Dedifferentiated amniotic fluid mesenchymal stem cell (primary cell): ENCODE data around the gene MYO1E.
"Not testable (repeated sequence)": the region's sequence is repeated elsewhere in the genome, so short reads cannot be mapped to it uniquely, and the experiment has no call there.

ENCODE experiments used
- DNase-seq: peaks from one replicate; pipeline ENCODE4 v3.0.0-alpha.2; 2016; ENCODE audit errors: extremely low spot score

MYO1E gene

DNA sequence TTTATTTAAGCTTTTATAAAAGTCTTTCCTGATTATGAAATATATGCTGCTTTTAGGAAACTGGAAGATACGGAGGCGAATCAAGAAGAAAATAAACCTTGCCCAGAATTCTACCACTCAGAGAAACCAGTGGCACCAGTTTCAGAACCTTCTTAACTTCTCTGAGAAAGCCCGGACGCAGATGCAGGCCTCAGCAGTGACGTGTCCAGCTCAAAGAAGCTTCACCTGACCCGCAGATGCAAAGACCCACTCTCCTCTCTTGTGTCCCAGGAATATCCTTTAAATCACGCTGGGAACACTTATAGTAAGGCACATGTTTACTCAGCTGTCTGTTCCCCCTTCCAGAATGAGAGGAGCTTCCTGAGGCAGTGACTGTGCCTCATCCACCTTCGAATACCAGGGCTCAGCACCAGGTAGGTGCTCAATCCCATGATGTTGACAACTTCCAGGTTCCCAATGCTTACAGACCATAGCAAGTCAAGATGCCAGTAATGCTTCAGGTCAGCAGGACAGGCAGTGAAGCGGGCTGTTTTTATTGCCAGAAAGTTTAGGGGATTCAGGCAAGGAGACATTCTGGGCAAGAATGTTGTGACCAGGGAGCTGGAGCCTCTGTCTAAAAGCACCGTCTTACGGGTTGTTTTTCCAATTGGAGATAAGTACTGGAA, 205.9 kb downstream of the MYO1E start:
- DNase-seq, result no peak

DNA sequence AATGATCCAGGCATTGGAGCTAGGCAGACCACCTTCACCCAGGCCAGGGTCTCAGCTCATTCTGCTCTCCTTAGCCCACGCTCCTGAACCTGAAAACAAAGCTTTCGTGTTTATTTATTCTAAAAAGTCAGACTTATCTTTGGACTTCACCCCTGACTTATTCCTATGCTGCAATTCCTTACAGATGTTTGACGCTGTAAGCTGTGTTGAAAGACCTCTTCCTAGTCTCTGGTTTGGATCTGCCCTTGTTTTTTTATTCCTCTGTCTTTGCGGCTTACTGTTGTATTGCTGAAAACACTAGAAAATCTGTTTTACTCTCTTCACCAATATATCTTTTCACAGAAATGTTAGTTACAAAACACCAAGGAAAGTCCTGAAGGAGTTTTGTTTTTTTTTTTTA, 206.5 kb downstream of the MYO1E start:
- DNase-seq, result no peak

DNA sequence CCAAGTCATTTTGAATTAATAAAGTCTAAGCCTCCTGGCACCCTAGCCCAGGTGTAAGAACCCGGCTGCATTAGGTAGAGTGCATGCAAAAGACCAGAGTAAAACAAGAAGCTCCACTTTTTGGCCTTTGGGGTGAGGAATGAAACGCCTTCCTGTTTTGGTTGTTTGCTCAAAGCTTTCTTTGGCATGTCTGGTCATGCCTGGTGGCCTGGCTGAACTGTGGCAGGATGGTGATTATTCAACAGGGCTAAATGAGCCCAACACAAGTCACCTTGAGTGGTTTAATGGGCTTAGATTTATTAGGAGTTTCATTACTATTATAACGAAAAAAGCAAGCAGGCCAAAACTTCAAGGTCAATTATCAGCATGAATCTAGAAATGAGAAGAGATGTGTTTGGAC, 206.9 kb downstream of the MYO1E start:
- no peak for DNase-seq

DNA sequence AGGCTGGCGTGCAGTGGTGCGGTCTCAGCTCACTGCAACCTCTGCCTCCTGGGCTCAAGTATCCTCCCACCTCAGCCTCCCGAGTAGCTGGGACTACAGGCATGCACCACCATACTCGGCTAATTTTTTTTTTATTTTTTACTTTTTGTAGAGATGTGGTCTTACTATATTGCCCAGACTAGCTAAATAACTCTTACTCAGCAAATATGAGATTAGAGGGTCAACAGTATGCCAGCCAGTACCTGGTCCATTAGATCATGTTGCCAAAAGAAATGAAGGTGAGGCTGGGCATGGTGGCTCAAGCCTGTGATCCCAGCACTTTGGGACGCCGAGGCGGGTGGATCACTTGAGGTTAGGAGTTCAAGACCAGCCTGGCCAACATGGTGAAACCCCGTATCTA, 210.6 kb downstream of the MYO1E start:
- not testable (repeated sequence) for DNase-seq

DNA sequence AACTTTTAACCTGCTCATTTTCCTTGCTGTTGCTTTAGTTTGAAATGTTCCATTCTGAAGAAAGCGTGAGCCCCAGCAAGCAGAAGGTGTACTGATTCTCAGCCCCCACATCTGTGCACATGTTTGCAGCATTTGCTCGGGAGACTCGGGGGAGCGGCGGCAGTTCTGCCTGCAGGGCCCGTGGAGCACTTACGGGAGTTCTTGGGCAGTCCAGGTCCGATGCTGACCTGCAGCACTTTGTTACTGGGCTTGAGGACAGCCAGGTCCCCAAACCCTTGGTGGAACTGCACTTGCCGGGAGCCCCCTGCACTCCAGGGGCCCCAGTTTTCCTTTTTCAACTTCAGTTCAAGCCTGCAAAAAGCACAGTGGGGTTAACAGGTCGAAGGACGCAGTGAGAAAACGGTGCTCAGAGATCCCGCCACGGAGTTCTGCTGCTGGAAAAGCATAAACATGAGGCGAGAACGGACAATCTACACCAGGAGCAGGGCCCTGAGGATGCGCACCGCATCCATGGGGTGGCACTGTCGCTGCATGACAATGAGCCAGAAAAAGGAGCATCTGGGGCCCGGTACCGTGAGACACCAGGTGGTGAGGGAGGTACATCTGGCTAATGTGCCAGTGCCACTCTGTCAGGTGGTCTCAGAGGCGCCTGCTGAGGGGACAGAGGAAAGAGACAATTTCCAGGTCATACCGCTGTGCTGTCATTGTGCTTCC, 211.6 kb downstream of the MYO1E start:
- no peak for DNase-seq

DNA sequence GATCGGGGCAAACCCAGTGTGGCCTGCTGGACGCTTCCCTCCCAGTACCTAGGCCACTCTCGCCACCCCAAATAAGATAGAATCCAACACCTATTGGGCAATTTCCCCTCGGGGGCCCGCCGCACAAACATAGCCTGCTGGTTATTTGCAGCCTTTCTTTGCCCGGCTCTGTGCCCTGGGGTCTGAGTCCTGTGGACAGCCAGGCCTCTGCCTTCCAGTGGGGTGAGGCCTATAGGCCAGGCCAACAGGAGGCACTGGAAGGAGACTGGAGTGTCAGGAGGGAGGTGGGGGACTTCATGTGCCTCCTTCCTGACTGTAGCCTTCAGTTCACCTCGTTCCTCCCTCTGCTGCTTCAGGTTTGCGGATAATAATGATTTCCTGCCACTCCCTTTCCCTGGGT, 213.5 kb downstream of the MYO1E start:
- DNase-seq, result no peak

DNA sequence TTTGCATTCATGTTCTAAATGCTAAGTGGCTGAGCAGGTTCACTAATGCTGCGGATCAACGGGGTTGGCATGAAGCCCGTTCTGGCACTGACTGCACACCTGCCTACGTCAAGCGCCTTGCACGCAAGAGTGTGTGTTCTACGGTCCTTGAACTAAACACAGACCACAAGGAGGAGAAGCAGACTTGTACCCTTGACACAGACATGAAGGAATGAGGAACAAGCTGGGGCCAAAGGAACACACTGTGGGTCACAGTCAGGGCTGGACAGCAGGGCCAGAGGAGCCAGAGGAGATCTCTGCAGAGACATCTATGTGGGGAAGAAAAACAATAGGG, 214.0 kb downstream of the MYO1E start:
- no peak for DNase-seq

DNA sequence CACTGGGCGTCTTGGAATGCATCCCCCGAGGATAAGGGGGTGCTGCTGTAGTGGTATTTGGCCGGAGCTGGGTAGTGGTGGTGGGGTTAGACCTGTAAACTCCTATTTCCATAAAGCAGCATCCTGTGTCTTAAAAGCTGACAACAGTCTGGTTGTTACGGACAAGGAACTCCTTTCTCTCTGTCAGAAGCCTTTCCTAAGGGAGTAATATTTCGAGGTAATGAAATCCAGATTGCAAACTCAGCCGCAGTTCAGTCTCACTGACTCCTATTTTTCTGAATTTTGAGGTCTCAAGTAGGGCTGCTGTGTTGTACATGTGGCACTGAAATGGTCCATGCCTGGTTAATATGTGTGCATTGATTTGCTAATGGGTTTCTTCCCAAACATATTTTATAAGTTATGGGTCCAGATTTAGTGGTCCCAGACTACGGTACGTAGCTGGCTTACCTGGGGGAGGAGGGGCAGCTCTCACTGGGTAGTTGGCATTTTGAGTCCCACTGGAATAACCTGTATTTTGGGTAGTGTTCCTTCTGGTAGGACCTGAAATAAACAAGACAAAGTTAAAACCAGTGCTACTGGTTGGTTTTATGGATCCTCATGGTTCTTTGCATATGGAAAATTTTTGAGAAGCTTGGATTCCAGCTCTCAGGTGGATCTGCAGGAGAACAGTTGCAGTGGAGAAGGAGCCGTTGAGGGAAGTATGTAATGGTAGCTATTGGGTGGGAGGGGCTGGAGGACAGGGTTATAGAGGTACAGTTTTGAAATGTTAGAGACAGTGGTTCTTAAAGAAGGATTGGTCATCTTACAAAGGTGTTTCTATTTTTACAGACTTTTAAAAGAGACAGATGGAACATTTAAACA, 214.6 kb downstream of the MYO1E start:
- no peak for DNase-seq

DNA sequence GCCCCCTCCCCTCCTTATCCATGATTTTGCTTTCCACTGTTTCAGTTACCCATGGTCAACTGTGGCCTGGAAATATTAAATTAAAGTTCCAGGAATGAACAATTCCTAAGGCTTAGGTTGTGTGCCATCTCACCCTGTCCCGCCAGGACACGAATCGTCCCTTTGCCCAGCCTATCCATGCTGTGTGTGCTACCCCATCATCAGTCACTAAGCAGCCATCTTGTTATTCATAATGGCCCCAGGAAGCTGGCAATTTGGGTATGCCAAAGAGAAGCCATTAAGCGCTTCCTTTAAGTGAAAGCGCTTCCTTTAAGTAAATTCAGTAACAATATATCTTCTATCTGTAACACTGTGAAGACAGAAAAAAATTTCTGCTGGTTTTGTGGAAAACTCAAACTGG, 215.3 kb downstream of the MYO1E start:
- no peak for DNase-seq

DNA sequence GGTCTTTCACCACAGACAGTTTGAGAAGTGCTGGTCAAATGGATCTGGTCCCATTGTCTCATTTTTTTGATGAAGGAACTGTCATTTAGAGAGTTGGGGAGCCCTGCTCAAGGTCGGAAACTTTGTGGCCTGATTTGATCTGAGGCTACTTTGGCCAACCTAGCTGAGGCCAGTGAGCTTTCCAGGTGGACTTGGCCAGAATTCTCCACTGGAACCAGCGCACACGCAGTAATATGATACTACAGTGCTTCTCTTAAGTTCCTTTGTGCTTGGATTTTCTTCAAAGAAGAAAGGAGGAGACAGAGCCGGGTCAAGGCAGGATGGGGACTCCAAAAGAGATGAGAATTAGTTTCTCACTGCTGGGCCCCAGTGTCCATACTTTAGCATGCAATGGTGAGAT, 217.2 kb downstream of the MYO1E start:
- no peak for DNase-seq

DNA sequence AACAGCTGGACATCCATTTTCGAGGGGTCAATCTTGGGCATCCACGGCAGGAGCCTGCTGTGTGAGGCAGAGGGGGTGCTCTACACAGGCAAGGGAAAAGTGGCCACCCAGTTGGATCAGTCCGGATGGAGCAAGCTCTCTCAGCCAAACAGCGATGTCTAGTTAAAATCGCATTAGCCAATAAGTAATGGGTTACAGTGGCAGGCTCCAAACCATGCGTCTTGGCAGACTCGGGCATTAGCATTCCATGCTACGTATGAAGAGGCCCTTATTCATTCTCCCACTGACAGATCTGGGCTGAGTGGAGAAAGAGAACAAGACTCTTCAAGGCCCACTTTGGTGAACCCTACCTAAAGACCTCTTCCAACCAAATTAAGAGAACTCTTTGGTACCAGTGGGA, 218.4 kb downstream of the MYO1E start:
- no peak for DNase-seq

DNA sequence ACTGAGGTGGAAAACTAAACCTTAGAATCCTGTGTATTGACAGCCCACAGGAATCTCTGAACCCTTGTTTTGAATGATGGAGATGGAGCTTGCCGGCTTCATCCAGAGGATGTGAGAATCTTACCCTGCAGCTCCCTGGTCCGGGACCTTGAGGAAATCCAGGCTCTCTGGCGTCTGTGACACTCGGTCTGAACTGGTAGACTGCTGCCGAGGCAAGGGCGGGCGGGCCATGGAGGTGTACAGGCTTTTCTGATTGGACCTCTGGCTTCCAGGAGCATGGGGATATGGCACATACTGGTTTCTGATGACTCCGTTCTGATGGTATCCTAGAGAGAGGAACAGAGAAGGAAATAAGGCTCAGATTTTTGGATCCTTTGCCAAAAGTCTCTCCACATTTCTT, 219.2 kb downstream of the MYO1E start:
- DNase-seq, result no peak

DNA sequence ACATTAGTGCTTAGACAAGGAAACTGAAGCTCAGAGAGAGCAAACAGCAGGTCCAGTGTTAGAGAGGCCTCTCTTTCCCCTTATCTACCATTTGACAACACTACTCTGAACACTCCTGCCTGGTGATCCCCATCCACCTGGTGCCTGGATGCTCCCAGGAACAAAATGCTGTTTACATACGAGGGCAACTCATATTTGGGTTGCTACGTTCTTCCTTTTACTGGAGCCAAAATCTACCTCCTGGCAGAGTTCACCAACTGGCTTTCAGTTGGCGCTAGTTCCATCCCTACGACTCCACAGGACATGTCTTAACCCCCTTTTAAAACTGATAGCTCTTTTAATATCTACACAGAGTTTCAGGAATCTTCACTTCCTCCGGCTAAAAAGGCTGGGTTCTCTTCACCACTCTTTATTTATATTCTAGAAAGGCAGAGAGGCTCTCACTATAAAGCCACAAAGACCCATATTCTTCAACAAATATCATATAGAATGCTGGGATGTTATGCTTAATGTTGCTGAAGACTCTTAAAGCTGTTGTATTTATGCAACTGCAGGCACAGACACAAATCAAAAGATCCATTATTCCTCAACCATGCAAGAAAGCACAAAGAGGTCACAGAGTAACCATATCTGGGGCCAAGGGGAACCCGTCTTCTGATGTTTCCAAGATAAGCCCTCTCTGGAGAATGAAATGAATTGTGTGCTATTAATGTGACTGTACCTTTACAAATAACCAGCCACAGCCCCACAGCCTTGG, 219.8 kb downstream of the MYO1E start:
- DNase-seq, result no peak

DNA sequence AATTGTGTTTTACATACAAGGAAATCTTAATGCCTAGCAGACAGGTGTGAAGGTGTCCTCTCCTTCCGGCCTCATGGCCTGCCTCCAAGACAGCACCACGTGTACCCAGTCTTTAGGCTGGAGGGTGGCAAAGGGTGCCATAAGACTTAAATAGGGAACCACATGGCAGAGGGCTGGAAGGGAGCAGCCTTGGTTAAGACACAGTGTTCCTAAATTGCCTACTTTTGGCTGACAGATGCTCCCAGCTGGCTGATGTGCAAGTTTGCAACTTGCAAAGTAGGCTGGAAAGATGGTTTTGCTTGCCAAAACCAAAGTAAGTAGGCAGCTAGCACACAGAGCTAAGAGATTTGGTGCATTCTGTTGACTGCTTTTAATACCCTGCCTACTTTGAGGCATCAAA, 222.5 kb downstream of the MYO1E start:
- DNase-seq, result no peak

DNA sequence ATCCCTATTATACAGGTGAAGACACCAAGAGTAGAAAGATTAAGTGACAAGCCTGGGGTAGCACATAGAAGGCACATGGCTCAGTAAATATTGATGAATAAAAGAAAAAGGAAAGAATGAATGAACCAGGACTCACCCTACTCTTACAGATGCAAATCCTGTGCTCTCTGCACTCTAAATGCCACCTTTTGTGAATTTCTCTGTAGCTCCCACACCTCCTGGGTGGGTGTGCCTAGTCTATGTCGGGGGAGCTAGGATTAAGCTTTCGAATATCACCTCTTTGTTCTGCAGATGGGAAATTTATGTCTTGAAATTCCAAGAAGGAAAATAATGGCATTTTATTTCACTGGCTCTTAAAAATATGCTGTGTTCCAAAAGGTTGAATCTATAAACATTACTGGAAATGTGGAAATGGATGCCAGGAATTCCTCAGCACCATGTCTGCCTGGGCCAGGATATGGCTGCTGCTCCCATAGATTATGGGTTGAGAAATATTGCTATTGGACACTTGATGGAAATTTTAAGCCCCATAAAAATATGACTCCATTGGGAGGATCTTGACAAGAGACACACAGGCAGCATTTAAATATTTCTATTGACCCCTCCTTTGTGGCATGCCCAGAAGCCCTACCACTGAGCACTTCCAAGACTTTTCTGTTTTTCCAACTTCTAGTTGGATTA, 224.4 kb downstream of the MYO1E start:
- no peak for DNase-seq

DNA sequence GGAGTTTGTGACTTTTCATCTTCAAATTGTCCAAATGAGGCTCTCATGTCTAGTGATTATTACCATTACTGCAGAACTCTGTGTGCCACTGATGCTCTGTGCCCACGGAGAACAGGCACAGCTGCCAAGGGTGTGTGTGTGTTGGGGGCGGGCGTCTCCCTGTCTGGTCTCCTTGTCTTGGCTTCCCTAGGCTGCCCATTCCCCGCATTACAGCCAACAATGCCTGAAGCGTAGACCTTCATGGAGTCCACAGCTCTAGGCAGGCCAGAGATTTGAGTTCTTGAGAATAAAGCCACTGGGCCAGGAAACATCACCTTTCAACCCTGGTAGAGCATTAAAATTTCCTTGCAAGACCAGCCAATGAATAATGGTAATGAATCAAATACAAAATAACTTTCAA, 225.0 kb downstream of the MYO1E start:
- DNase-seq, result no peak

DNA sequence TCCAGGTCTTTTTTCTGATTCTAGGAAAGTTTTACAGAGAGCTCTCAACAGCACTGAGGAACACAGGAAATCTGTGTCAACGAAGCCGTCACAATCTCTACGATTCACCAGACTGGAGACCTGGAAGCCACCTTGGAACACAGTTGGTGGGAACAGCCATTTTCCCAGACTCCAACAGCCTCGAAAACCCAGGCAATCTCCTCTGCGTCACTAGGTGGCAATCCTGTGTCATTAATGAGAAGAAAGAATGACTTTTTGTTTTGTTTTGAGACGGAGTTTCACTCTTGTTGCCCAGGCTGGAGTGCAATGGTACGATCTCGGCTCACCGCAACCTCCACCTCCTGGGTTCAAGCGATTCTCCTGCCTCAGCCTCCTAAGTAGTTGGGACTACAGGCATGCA, 228.1 kb downstream of the MYO1E start:
- not testable (repeated sequence) for DNase-seq

DNA sequence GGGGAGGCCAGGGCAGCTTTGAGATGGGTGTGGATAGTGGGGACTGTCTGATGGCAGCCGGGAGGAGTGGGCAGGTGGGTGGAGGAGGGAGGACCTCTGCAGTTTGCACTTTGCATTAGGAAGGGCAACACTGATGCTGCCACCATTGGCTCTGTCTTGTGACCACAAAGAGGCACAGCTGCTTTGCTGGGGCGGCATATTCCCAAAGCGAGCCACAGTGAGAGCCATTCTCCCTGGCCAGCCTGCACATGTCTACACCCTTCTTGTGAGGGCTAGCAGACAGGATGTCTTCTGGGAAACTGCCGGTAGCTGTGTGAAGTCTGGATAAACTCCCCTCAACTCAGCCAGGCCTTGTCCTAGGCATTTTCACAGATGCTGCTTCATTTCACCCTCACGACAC, 229.4 kb downstream of the MYO1E start:
- DNase-seq, result no peak

DNA sequence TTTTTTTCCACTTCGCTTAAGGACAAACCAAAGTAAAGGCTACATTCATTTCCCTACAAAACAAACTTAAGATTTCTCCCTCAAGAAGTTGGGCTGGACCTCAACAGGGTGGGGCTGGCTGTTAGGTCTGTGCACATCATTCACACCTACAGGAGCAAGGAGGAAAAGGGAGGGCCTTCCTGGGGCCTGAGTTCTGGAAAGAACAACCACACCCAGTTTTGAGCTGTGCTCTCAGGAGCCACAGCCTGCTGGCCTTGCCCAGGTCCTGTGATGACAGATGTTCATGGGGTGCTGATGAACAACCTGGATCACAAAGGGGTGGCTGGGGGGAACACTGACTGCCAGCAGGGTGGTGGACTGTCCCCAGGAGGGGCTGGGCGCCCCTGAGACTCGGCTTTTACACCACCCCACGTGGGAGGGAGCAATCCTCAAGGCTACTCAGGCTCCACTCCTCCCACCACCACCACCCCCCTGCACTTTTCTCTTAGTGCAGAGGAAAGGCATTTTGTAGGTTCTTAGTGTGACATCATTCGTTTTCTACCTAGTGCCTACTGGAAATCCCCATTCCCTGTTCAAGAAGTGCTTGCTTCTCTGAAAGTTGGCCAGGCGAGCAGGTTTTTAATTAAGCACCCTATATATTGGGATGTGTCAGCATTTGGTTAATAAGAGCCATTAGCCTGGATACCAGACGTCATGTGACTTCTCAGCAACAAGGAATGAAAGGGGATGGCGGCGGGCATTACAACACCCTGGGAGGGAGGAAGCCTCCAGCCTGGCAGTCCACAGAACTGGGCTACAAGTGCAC, 232.0 kb downstream of the MYO1E start:
- no peak for DNase-seq

DNA sequence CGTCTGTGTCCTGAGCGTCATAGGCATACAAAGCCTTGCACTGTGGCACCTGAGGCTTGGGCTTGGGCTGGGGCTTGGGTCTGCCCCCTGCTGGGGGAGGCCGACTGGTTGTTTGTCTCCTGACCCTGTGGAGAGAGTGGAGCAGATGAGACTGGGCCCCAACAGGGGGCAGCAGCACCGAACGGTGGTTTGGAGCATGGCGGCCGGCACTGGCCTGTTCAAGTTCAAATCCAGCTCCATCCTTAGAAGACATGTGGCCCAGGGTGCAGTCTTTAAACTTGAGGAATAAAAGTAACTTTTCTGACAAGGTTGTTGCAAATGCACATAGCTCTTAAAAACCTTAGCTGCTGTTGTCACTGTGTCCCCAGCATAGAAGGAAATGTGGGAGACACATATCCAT, 234.4 kb downstream of the MYO1E start:
- no peak for DNase-seq

DNA sequence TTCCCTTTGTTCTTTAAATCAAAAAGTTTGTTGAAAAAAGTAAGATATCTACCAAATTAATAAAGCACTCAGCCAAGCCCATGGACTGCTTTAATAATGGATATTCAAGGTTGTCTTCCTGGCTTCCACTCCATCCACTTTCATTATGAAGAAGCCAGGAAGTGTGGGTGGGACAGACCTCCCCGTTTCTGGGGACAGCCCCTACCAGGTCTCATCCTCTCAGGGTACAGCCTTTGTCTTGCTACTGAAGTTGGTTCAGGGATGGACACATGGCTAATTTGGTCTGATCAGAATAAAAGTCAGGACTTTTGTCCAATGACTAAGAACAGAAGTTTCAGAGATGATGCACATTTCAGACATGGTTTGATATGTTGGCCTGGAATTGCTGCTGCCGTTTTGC, 235.1 kb downstream of the MYO1E start:
- no peak for DNase-seq
